ENCODE results near the gene CD109.

CD109 gene

DNA sequence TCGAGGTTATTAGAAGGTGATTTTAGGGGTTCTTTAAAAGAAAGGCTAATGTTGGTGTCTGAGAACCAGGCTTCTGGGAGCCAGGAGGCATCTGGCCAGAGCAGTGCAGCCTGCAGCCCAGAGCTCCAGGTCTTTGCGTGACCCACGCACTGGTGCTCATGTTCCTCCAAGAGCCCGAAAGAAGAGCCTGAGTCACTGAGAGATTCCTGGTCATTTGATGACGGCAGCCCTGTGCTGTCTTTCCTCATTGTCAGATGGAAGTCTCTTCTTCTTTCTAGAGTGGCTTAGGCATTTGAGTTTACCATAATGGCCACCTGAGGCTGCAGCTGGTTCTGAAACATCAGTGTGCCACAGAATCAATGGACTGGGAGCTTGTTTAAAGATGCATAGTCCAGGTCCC is 46.4 kb downstream of the CD109 start:
- TF ChIP-seq POLR2AphosphoS5 (IDR thresholded peaks at IDR 0.05; ENCODE audit: low read depth, low read length) (no peak), FOXP2 (optimal IDR thresholded peaks at IDR 0.05; ENCODE audit: borderline replicate concordance, extremely low read depth, extremely low read length, insufficient read depth) (no peak), SIN3A (IDR thresholded peaks at IDR 0.05; ENCODE audit: borderline replicate concordance, insufficient read depth, low read length) (no peak), TAF1 (IDR thresholded peaks at IDR 0.05; ENCODE audit: borderline replicate concordance, insufficient read depth, low read length) (no peak)
- TF ChIP-seq, protein P1, sequence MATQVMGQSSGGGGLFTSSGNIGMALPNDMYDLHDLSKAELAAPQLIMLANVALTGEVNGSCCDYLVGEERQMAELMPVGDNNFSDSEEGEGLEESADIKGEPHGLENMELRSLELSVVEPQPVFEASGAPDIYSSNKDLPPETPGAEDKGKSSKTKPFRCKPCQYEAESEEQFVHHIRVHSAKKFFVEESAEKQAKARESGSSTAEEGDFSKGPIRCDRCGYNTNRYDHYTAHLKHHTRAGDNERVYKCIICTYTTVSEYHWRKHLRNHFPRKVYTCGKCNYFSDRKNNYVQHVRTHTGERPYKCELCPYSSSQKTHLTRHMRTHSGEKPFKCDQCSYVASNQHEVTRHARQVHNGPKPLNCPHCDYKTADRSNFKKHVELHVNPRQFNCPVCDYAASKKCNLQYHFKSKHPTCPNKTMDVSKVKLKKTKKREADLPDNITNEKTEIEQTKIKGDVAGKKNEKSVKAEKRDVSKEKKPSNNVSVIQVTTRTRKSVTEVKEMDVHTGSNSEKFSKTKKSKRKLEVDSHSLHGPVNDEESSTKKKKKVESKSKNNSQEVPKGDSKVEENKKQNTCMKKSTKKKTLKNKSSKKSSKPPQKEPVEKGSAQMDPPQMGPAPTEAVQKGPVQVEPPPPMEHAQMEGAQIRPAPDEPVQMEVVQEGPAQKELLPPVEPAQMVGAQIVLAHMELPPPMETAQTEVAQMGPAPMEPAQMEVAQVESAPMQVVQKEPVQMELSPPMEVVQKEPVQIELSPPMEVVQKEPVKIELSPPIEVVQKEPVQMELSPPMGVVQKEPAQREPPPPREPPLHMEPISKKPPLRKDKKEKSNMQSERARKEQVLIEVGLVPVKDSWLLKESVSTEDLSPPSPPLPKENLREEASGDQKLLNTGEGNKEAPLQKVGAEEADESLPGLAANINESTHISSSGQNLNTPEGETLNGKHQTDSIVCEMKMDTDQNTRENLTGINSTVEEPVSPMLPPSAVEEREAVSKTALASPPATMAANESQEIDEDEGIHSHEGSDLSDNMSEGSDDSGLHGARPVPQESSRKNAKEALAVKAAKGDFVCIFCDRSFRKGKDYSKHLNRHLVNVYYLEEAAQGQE (IDR thresholded peaks at IDR 0.05; ENCODE audit: insufficient read depth in 1 of 2, low read depth in 2 of 2, low read length in 2 of 2) = no peak

GRCh38 chr6:73743081-73743480 is 47.1 kb downstream of the CD109 start:
- TF ChIP-seq FOXP2 (optimal IDR thresholded peaks at IDR 0.05; ENCODE audit: borderline replicate concordance, extremely low read depth, extremely low read length, insufficient read depth) = no peak
- TF ChIP-seq, protein P1 (IDR thresholded peaks at IDR 0.05; ENCODE audit: insufficient read depth in 1 of 2, low read depth in 2 of 2, low read length in 2 of 2) = no peak

DNA sequence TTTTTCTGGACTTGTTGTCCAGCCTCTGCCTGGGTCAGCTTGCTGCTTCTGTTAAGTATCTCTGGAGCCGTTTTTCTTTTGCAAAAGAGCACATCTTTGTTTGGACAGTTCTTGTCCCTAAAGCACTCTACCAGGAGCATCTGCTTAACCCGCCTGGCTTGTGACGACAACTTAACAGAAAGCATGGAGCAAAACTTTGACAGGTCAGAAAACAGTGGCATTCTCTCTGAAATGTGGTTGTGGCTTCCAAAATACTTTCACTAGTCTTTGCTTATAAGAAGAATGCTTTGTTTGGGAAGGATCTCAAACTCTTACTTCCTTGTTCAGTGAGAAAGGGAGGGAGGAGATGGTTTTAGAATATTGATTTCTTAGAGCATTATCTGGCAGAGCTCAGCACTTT is 47.6 kb downstream of the CD109 start:
- TF ChIP-seq, protein P1 (IDR thresholded peaks at IDR 0.05; ENCODE audit: insufficient read depth in 1 of 2, low read depth in 2 of 2, low read length in 2 of 2) = no peak
- TF ChIP-seq SIN3A (IDR thresholded peaks at IDR 0.05; ENCODE audit: borderline replicate concordance, insufficient read depth, low read length) (no peak), FOXP2 (optimal IDR thresholded peaks at IDR 0.05; ENCODE audit: borderline replicate concordance, extremely low read depth, extremely low read length, insufficient read depth) (no peak), TAF1 (IDR thresholded peaks at IDR 0.05; ENCODE audit: borderline replicate concordance, insufficient read depth, low read length) (no peak), POLR2AphosphoS5 (IDR thresholded peaks at IDR 0.05; ENCODE audit: low read depth, low read length) (no peak)

- no peak for TF ChIP-seq SIN3A (IDR thresholded peaks at IDR 0.05; ENCODE audit: borderline replicate concordance, insufficient read depth, low read length)
- no peak for TF ChIP-seq FOXP2 (optimal IDR thresholded peaks at IDR 0.05; ENCODE audit: borderline replicate concordance, extremely low read depth, extremely low read length, insufficient read depth)
- TF ChIP-seq TAF1 (IDR thresholded peaks at IDR 0.05; ENCODE audit: borderline replicate concordance, insufficient read depth, low read length) = no peak
- no peak for TF ChIP-seq POLR2AphosphoS5 (IDR thresholded peaks at IDR 0.05; ENCODE audit: low read depth, low read length)
- TF ChIP-seq, protein P1 (IDR thresholded peaks at IDR 0.05; ENCODE audit: insufficient read depth in 1 of 2, low read depth in 2 of 2, low read length in 2 of 2) = no peak
These were observed 50.8 kb downstream of the CD109 start for GRCh38 chr6:73746787-73747186.

- TF ChIP-seq SIN3A (IDR thresholded peaks at IDR 0.05; ENCODE audit: borderline replicate concordance, insufficient read depth, low read length) (no peak), TAF1 (IDR thresholded peaks at IDR 0.05; ENCODE audit: borderline replicate concordance, insufficient read depth, low read length) (no peak), POLR2AphosphoS5 (IDR thresholded peaks at IDR 0.05; ENCODE audit: low read depth, low read length) (no peak), FOXP2 (optimal IDR thresholded peaks at IDR 0.05; ENCODE audit: borderline replicate concordance, extremely low read depth, extremely low read length, insufficient read depth) (no peak)
- TF ChIP-seq, protein P1 (IDR thresholded peaks at IDR 0.05; ENCODE audit: insufficient read depth in 1 of 2, low read depth in 2 of 2, low read length in 2 of 2) = no peak
These were observed 51.3 kb downstream of the CD109 start for GRCh38 chr6:73747289-73747688.

Data from PFSK-1 (cell line).